Lung (tissue), 12 donors: ENCODE data around the gene ALG11. TPM values are rescaled to one million over a fixed set of nuclear protein-coding genes. Genes with fewer than 3 reads are reported as not detected.

Experiments used
- ATAC-seq: fragments of 200-7000 bp; cut with Tn5 transposase; one replicate; pipeline ENCODE4 v1.9.1; 2020; ENCODE audit warnings: moderate number of reproducible peaks; ENCODE audit not compliant: insufficient read depth, low FRiP score
- DNase-seq, 3 donors: peaks; one replicate each; pipeline ENCODE4 v3.0.0-alpha.2; 2013 to 2017
- H3K27ac ChIP-seq, 2 donors: one replicate each; pipeline ENCODE4 v1.5.1; 2013; ENCODE audit warnings: mild to moderate bottlenecking in 2 of 2, moderate library complexity in 2 of 2, control low read depth in 1 of 2, inconsistent platforms in 1 of 2, low read depth in 1 of 2, low read length in 1 of 2
- H3K27me3 ChIP-seq, 3 donors: one replicate each; pipeline ENCODE4 v1.5.1; 2013; ENCODE audit warnings: low read length in 2 of 3; ENCODE audit not compliant: control insufficient read depth in 3 of 3, insufficient read depth in 3 of 3
- H3K36me3 ChIP-seq, 4 donors: one replicate each; pipeline ENCODE4 v1.5.1; 2013; ENCODE audit warnings: low read length in 4 of 4, mild to moderate bottlenecking in 1 of 4, moderate library complexity in 1 of 4; ENCODE audit not compliant: control insufficient read depth in 4 of 4, insufficient read depth in 4 of 4
- H3K4me1 ChIP-seq, 5 donors: one replicate each; pipeline ENCODE4 v1.5.1; 2013; ENCODE audit warnings: low read length in 5 of 5, mild to moderate bottlenecking in 2 of 5, moderate library complexity in 1 of 5; ENCODE audit not compliant: control insufficient read depth in 5 of 5, insufficient read depth in 5 of 5
- H3K4me3 ChIP-seq: one replicate; pipeline ENCODE4 v1.5.1; 2013; ENCODE audit warnings: mild to moderate bottlenecking, control low read depth, moderate library complexity
- H3K9ac ChIP-seq, 2 donors: one replicate each; pipeline ENCODE4 v1.5.1; 2013; ENCODE audit warnings: low read length in 2 of 2, control low read depth in 1 of 2; ENCODE audit not compliant: insufficient read depth in 1 of 2
- H3K9me3 ChIP-seq, 4 donors: one replicate each; pipeline ENCODE4 v1.5.1; 2013; ENCODE audit warnings: low read length in 3 of 4, mild to moderate bottlenecking in 1 of 4, moderate library complexity in 1 of 4; ENCODE audit not compliant: control insufficient read depth in 4 of 4, insufficient read depth in 3 of 4
- WGBS, 2 donors: extraction: QIAGEN DNeasy Blood & Tissue Kit; methylation state at CpG; one replicate each; pipeline ENCODE4 v1.1.7; 2013; 5-methylcytosine and 5-hydroxymethylcytosine counted together
- polyA plus RNA-seq, 2 donors: library from polyadenylated mRNA; stranded (reverse); fragments of 200-250 nt; gene quantifications; one replicate each; pipeline ENCODE4 v1.2.1, GENCODE V29; 2013
- total RNA-seq, 2 donors: library from RNA; depleted of rRNA in 1 of 2; stranded (reverse); fragments of >200 nt in 1 of 2; gene quantifications; one replicate each; pipeline ENCODE4 v1.2.1, GENCODE V29; 2014 to 2021
- TF ChIP-seq, protein P1 (sequence below): IDR thresholded peaks from 2 replicates; pipeline ENCODE4 v1.5.1; 2012; ENCODE audit warnings: mild to moderate bottlenecking; ENCODE audit errors: control extremely low read depth, extremely low read depth
- donor health status: control.
- donor health status: control.
- donor health status: Bipolar disorder and iron deficiency.
- donor health status: healthy.
- donor health status: DM: yes; HTN: yes; CAD: no.

Gene ALG11
- total and polyA plus RNA-seq, 4 donors: 5.3 to 31.3 (median 16.5) TPM

DNA sequence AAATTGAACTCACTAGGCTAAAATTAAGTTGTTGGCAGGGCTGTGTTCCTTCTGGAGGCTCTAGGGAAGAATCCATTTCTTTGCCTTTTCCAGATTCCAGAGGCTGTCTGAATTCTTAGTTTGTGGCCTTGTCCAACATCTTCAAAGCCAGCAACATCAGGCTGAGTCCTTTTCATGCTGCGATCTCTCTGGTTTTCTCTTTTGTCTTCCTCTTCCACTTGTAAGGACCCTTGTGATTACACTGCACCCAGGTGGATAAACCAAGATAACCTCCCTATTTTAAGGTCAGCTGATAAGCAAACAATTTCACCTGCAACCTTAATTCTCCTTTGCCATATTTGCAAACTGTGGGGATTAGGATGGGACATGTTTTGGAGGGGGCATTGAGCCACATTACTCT, 23.8 kb downstream of the ALG11 start:
- no peak for ATAC-seq
- Histone ChIP-seq H3K27ac (no peak overlapping the region), H3K4me1 (peaks cover 0 to 3% (median 0%) of the 10 kb centered on the region in 5 donors), H3K36me3 (peaks cover 0 to 5% (median 0%) of the 10 kb centered on the region in 4 donors), H3K9ac (no peak overlapping the region), H3K4me3 (no peak overlapping the region), H3K27me3 (no peaks in the 10 kb centered on the region), H3K9me3 (no peaks in the 10 kb centered on the region)
- DNase-seq: no peak
- WGBS, 2 donors: 76 to 94% methylated on average over 1 of the region's 1 CpG
- TF ChIP-seq, protein P1, sequence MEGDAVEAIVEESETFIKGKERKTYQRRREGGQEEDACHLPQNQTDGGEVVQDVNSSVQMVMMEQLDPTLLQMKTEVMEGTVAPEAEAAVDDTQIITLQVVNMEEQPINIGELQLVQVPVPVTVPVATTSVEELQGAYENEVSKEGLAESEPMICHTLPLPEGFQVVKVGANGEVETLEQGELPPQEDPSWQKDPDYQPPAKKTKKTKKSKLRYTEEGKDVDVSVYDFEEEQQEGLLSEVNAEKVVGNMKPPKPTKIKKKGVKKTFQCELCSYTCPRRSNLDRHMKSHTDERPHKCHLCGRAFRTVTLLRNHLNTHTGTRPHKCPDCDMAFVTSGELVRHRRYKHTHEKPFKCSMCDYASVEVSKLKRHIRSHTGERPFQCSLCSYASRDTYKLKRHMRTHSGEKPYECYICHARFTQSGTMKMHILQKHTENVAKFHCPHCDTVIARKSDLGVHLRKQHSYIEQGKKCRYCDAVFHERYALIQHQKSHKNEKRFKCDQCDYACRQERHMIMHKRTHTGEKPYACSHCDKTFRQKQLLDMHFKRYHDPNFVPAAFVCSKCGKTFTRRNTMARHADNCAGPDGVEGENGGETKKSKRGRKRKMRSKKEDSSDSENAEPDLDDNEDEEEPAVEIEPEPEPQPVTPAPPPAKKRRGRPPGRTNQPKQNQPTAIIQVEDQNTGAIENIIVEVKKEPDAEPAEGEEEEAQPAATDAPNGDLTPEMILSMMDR: no peak

DNA sequence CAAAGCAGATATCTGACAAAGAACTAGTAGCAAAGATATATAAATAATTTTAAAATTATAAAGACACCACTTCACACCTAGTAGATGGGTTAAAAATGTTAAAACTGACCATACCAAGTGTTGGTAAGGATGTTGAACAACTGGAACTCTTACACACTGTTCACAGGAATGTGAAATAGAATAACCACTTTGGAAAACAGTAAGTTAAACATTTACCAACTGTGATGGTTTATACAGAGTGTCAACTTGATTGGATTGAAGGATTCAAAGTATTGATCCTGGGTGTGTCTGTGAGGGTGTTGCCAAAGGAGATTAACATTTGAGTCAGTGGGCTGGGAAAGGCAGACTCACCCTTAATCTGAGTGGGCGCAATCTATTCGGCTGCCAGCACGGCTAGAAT, 31.5 kb downstream of the ALG11 start:
- Histone ChIP-seq H3K9ac (no peak overlapping the region), H3K27ac (no peak overlapping the region), H3K4me3 (no peak overlapping the region), H3K9me3 (no peaks in the 10 kb centered on the region), H3K36me3 (no peaks in the 10 kb centered on the region), H3K4me1 (no peaks in the 10 kb centered on the region), H3K27me3 (no peaks in the 10 kb centered on the region)
- no peak for ATAC-seq
- no peak for DNase-seq
- TF ChIP-seq, protein P1: no peak
- 97 to 100% methylated on average over 3 of the region's 3 CpGs for WGBS, 2 donors

GRCh38 chr13:52047463-52047862, 35.3 kb downstream of the ALG11 start:
- no peaks in the 10 kb centered on the region for H3K27me3 ChIP-seq
- no peaks in the 10 kb centered on the region for H3K36me3 ChIP-seq
- TF ChIP-seq, protein P1: no peak
- no peak for ATAC-seq
- H3K4me1 ChIP-seq: no peaks in the 10 kb centered on the region
- peaks cover 0 to 2% (median 0%) of the 10 kb centered on the region in 4 donors for H3K9me3 ChIP-seq
- H3K9ac ChIP-seq: no peak overlapping the region
- DNase-seq: no peak
- no peak overlapping the region for H3K4me3 ChIP-seq
- WGBS, 2 donors: 97 to 99% methylated on average over 3 of the region's 3 CpGs
- no peak overlapping the region for H3K27ac ChIP-seq

- WGBS, 2 donors: 77 to 83% methylated on average over 2 of the region's 2 CpGs
Observed at GRCh38 chr13:52048516-52048915, 36.3 kb downstream of the ALG11 start.

More at GRCh38 chr13:52048516-52048915, 36.3 kb downstream of the ALG11 start:
- Histone ChIP-seq H3K9me3 (peaks cover 0 to 2% (median 0%) of the 10 kb centered on the region in 4 donors), H3K27me3 (no peaks in the 10 kb centered on the region), H3K27ac (no peak overlapping the region), H3K9ac (no peak overlapping the region), H3K36me3 (no peaks in the 10 kb centered on the region), H3K4me1 (no peaks in the 10 kb centered on the region), H3K4me3 (no peak overlapping the region)
- TF ChIP-seq, protein P1: no peak
- ATAC-seq (no peak), DNase-seq (no peak)
